Keratinocyte (primary cell): ENCODE results near the gene MEIS2.

Experiments
- CTCF ChIP-seq, 3 experiments: IDR thresholded peaks in 1 of 3; conservative IDR thresholded peaks in 1 of 3; optimal IDR thresholded peaks in 1 of 3; 2 replicates in 2 of 3; 3 replicates in 1 of 3; pipeline versions ENCODE3 to v1.5.1; 2011; ENCODE audit warnings: low read length in 3 of 3, mild to moderate bottlenecking in 3 of 3, moderate library complexity in 2 of 3, control low read depth in 1 of 3, inconsistent platforms in 1 of 3; ENCODE audit not compliant: insufficient read depth in 2 of 3; ENCODE audit errors: extremely low read depth in 1 of 3
- EZH2 ChIP-seq: IDR thresholded peaks from one replicate; pipeline ENCODE4 v1.6.1; 2012; ENCODE audit warnings: inconsistent platforms, mild to moderate bottlenecking, low read length, moderate library complexity

GRCh38 chr15:36867436-36867835 lies 232.9 kb downstream of the MEIS2 start:
- TF ChIP-seq CTCF (optimal IDR thresholded peaks at IDR 0.05 in 1 of 3, IDR thresholded peaks at IDR 0.05 in 1 of 3, conservative IDR thresholded peaks at IDR 0.05 in 1 of 3; ENCODE audit: extremely low read depth in 1 of 3, insufficient read depth in 2 of 3, low read length in 3 of 3) (no peak), EZH2 (no peak)
